HUDEP-2 (cell line): ENCODE data around the gene SCARB1.

Experiments used
- DNase-seq, 76 experiments: peaks; one replicate each; lab custom pipeline; 2025; ENCODE audit not compliant: unreplicated experiment in 76 of 76; lab: John Stamatoyannopoulos, UW

The SCARB1 gene

GRCh38 chr12:124866195-124866882 is 2.7 kb upstream of the SCARB1 start:
- DNase-seq, result no peak

GRCh38 chr12:124865728-124866127 is 2.1 kb upstream of the SCARB1 start:
- no peak for DNase-seq

GRCh38 chr12:124864326-124864752 is 675 bp upstream of the SCARB1 start:
- DNase-seq, result peak in 2 of 76 experiments; percentile 31 to 34

- peak in 14 of 76 experiments; percentile 9 to 50 (median 22) for DNase-seq
These were observed 772 bp downstream of the SCARB1 start for GRCh38 chr12:124862768-124863415.

- DNase-seq, result peak in 1 of 76 experiments; percentile 6
These were observed 1.6 kb downstream of the SCARB1 start for GRCh38 chr12:124861898-124862676.

- DNase-seq, result peak in 69 of 76 experiments; percentile 9 to 77 (median 55)
These were observed 2.2 kb downstream of the SCARB1 start for GRCh38 chr12:124861492-124861891.

GRCh38 chr12:124857921-124858461 is 5.7 kb downstream of the SCARB1 start:
- no peak for DNase-seq

GRCh38 chr12:124856842-124857178 is 6.9 kb downstream of the SCARB1 start:
- no peak for DNase-seq

GRCh38 chr12:124856132-124856841 is 7.4 kb downstream of the SCARB1 start:
- no peak for DNase-seq

- no peak for DNase-seq
These were observed 8.2 kb downstream of the SCARB1 start for GRCh38 chr12:124855275-124855957.

- DNase-seq, result no peak
These were observed 9.0 kb downstream of the SCARB1 start for GRCh38 chr12:124854637-124855184.

- no peak for DNase-seq
These were observed 9.7 kb downstream of the SCARB1 start for GRCh38 chr12:124853781-124854636.

- DNase-seq, result no peak
These were observed 10.7 kb downstream of the SCARB1 start for GRCh38 chr12:124852911-124853427.

GRCh38 chr12:124852329-124852831 is 11.3 kb downstream of the SCARB1 start:
- DNase-seq, result no peak

- no peak for DNase-seq
These were observed 12.3 kb downstream of the SCARB1 start for GRCh38 chr12:124851342-124851741.

- peak in 1 of 76 experiments; percentile 12 for DNase-seq
These were observed 14.3 kb downstream of the SCARB1 start for GRCh38 chr12:124849382-124849781.

- no peak for DNase-seq
These were observed 14.9 kb downstream of the SCARB1 start for GRCh38 chr12:124848621-124849380.
